Kidney (tissue), 14 donors: Measurements from ENCODE around the gene UNC93B1. TPM values are rescaled to one million over a fixed set of nuclear protein-coding genes. Genes with fewer than 3 reads are reported as not detected.

Source experiments
- DNase-seq, 5 donors: peaks; one replicate each; pipeline ENCODE4 v3.0.0-alpha.2; 2013 to 2020
- FAIRE-seq: peaks from 2 replicates; lab custom pipeline; 2012; peaks lifted over from hg19 to GRCh38; lab: Jason Lieb, UNC
- H3K27ac ChIP-seq, 2 donors: one replicate each; pipeline ENCODE4 v1.7.0; 2013; ENCODE audit warnings: low read depth in 2 of 2, low read length in 2 of 2, inconsistent platforms in 1 of 2
- H3K27me3 ChIP-seq: one replicate; pipeline ENCODE4 v1.7.1; 2013; ENCODE audit warnings: low read length, inconsistent platforms; ENCODE audit not compliant: control insufficient read depth, insufficient read depth
- H3K36me3 ChIP-seq, 3 donors: one replicate each; pipeline versions ENCODE4 v1.7.0 to v1.7.1; 2013; ENCODE audit warnings: low read length in 3 of 3, control low read depth in 1 of 3, inconsistent platforms in 1 of 3; ENCODE audit not compliant: insufficient read depth in 3 of 3, control insufficient read depth in 2 of 3
- H3K4me1 ChIP-seq, 3 donors: one replicate each; pipeline versions ENCODE4 v1.7.0 to v1.7.1; 2013; ENCODE audit warnings: low read length in 3 of 3, inconsistent platforms in 1 of 3, low read depth in 1 of 3; ENCODE audit not compliant: control insufficient read depth in 2 of 3, insufficient read depth in 2 of 3
- H3K4me3 ChIP-seq, 3 donors: one replicate each; pipeline versions ENCODE4 v1.7.0 to v1.8.1; 2013; ENCODE audit warnings: low read length in 3 of 3, control low read depth in 1 of 3, inconsistent platforms in 1 of 3
- H3K9ac ChIP-seq, 3 donors: one replicate each; pipeline versions ENCODE4 v1.7.0 to v1.7.1; 2013; ENCODE audit warnings: low read length in 3 of 3, control low read depth in 1 of 3, inconsistent platforms in 1 of 3
- H3K9me3 ChIP-seq, 3 donors: one replicate each; pipeline versions ENCODE4 v1.7.0 to v1.7.1; 2013; ENCODE audit warnings: low read length in 3 of 3, control low read depth in 1 of 3, inconsistent platforms in 1 of 3; ENCODE audit not compliant: control insufficient read depth in 2 of 3, insufficient read depth in 1 of 3
- intact Hi-C: fragments of 100-400 bp; cut with DNase I; formaldehyde crosslinking; loops from one replicate; pipeline ENCODE4 v1.11.1; 2022
- polyA plus RNA-seq: library from polyadenylated mRNA; stranded (reverse); fragments of 350-450 nt; fragmentation: Illumina TruSeq; extraction: RNeasy Lipid Tissue Mini Kit (QIAGEN cat#74804); gene quantifications from one replicate; pipeline ENCODE4 v1.2.3, GENCODE V29; 2014; ENCODE audit warnings: low read depth, low replicate concordance; ENCODE audit not compliant: insufficient read depth
- total RNA-seq: library from RNA; stranded (reverse); fragmentation: NEBNext Ultra II Directional; extraction: Animal tissue kit (Norgen Biotek cat#: 25700); gene quantifications from one replicate; pipeline ENCODE4 v1.2.1, GENCODE V29; 2021
- TF ChIP-seq, protein P1 (sequence below): IDR thresholded peaks from 3 replicates; pipeline ENCODE4 v1.5.1; 2012; ENCODE audit warnings: mild to moderate bottlenecking, moderate library complexity, borderline replicate concordance; ENCODE audit not compliant: insufficient read depth; ENCODE audit errors: extremely low read depth
- donor health status: control.
- donor health status: control.
- donor health status: control.
- donor health status: control.
- donor health status: control.
- donor health status: DM: yes; HTN: yes; CAD: no.
- donor health status: Normal renal cell carcinoma (clear cell type).

Gene UNC93B1
- total and polyA plus RNA-seq, 2 donors from 2014 or later: 21.3 to 67.9 TPM

DNA sequence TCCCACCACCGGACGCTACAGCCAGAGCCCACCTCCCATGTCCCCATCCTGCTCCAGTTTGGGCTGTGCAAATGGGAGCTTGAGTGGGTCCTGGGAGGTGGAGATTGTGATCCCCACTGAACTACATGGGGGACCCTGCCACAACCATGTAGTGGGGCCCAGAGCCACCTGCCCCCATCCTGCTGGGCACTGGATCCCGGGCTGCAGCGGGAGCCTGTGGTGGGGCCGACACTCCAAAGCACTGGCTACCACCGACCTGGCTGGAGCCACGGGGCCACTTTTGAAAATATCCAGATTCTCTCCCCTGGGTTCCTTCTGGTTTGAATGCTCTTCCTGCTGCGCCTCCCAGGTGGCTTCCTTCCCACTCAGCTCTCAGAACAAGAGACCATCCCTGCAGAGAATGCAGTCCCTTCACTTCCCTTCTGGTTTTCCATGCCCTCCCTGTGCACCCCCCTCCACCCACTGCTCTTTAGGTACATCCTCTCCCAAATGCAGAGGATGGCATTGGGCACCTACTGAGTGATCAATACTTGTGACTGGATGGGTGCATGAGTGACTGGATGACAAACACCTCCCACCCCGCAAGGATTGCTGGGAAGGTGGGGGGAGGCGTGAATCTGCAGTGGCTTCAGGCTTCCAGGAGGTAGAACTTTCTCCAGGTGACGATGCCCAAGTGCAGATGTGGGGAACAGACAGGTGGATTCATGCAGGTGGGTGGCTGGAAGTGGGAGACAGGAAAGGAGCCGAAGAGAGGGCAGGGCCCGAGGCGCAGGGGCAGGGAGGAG lies 846 bp upstream of the UNC93B1 start:
- Histone ChIP-seq H3K9ac (peak overlapping the region in 1 of 3 donors; percentile 46), H3K36me3 (no peaks in the 10 kb centered on the region), H3K9me3 (no peaks in the 10 kb centered on the region), H3K4me3 (peak overlapping the region in 1 of 3 donors; percentile 47), H3K27ac (no peak overlapping the region), H3K27me3 (no peaks in the 10 kb centered on the region), H3K4me1 (peaks cover 0 to 9% (median 0%) of the 10 kb centered on the region in 3 donors)
- intact Hi-C loops: no loop called here
- TF ChIP-seq, protein P1, sequence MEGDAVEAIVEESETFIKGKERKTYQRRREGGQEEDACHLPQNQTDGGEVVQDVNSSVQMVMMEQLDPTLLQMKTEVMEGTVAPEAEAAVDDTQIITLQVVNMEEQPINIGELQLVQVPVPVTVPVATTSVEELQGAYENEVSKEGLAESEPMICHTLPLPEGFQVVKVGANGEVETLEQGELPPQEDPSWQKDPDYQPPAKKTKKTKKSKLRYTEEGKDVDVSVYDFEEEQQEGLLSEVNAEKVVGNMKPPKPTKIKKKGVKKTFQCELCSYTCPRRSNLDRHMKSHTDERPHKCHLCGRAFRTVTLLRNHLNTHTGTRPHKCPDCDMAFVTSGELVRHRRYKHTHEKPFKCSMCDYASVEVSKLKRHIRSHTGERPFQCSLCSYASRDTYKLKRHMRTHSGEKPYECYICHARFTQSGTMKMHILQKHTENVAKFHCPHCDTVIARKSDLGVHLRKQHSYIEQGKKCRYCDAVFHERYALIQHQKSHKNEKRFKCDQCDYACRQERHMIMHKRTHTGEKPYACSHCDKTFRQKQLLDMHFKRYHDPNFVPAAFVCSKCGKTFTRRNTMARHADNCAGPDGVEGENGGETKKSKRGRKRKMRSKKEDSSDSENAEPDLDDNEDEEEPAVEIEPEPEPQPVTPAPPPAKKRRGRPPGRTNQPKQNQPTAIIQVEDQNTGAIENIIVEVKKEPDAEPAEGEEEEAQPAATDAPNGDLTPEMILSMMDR: no peak
- FAIRE-seq (no peak), DNase-seq (peak in 1 of 5 donors; percentile 41)

DNA sequence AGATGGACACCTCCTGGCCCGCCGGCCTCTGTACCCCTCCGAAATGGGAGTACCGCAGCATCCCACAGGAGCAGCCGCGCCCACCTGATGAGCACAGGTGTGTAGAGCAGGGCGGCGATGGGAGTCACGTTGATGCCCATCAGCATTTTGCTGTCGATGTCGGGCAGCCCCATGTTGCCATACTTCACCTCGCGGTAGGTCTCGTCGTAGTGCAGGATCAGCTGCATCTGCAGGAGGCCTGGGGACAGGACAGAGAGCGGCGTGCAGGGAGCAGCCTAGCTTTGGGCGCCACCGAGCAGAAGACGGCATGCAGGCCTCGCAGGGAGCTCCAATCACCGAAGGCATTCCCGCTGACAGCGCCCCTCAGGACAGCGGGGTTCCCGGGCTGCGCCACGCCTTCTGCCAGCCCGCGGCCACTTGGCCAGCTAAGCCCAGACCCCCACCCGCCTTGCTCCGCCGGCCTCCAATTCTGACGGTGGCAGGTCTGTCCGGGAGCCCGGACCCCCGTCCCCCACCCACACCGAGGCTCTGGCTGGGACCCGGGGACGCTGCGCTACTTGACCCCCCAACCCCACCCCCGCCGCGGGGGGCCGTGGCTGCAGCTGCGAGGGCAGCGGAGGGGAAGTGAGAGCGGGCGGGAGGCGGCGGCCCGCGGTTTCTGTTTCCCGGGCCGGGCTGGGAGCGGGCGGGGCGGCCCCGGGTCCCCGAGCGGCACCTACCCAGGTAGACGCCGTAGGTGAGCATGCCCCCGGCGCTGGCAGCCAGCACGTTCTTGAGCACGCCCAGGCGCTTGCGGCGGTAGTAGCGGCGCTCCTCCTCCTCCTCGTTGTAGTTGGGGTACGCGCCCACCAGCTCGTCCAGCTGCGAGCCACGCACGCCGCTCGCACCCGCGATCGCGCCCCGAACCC lies 705 bp downstream of the UNC93B1 start:
- no peak overlapping the region for H3K9ac ChIP-seq
- H3K4me3 ChIP-seq: peak overlapping the region in 2 of 3 donors; percentile 14 to 54
- TF ChIP-seq, protein P1: no peak
- no peaks in the 10 kb centered on the region for H3K36me3 ChIP-seq
- peaks cover 0 to 5% (median 0%) of the 10 kb centered on the region in 3 donors for H3K4me1 ChIP-seq
- peak in 3 of 5 donors; percentile 44 to 89 (median 74) for DNase-seq
- H3K27ac ChIP-seq: no peak overlapping the region
- no peaks in the 10 kb centered on the region for H3K9me3 ChIP-seq
- no peaks in the 10 kb centered on the region for H3K27me3 ChIP-seq
- intact Hi-C loops: no loop called here
- no peak for FAIRE-seq

DNA sequence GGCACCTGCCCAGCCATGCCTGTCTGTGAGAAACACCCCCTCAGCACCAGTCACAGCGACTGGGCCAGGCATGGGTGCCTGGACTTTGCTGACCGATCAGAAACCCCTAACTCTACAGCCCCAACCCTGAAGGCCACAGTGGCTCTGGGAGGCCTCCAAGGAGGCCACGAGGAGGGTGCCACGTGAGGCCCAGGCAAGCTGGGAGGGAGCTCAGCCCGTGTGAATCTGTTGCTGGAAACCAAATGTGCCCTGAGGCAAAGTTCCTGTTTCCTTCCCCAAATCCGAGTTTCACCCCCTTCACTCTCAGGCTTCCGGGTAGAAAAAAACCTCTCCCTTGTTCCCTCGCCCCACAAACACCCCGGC lies 1.3 kb downstream of the UNC93B1 start:
- peak in 2 of 5 donors; percentile 49 to 63 for DNase-seq
- Histone ChIP-seq H3K4me1 (peaks cover 0 to 5% (median 0%) of the 10 kb centered on the region in 3 donors), H3K27me3 (no peaks in the 10 kb centered on the region), H3K9me3 (no peaks in the 10 kb centered on the region), H3K4me3 (no peak overlapping the region), H3K27ac (no peak overlapping the region), H3K36me3 (no peaks in the 10 kb centered on the region), H3K9ac (no peak overlapping the region)
- intact Hi-C loops: no loop called here
- no peak for FAIRE-seq
- TF ChIP-seq, protein P1: no peak
